Activated CD4-positive, alpha-beta memory T cell treated with anti-CD3 and anti-CD28 coated beads, Interleukin-2, amount 10 ng/mL, durations not matched to agents 7 days and 5 days (primary cell): ENCODE data around the gene ROBO2. TPM values are rescaled to one million over a fixed set of nuclear protein-coding genes. Genes with fewer than 3 reads are reported as not detected.

Experiments used
- CTCF ChIA-PET: fragments of 350-600 bp; sonication (Branson Sonifier 250); formaldehyde crosslinking; loops from one replicate; lab custom pipeline; 2021; ENCODE audit warnings: antibody characterized with exemption, inconsistent platforms; lab: Charles Lee
- POLR2A ChIA-PET: fragments of 350-600 bp; sonication (Branson Sonifier 250); formaldehyde crosslinking; loops from one replicate; lab custom pipeline; 2021; ENCODE audit warnings: antibody characterized with exemption; lab: Charles Lee
- DNase-seq: peaks from one replicate; pipeline ENCODE4 v3.0.0-alpha.2; 2020
- H3K27ac Mint-ChIP-seq: one replicate; pipeline ENCODE4 v1.8.0; 2021; ENCODE audit warnings: mild to moderate bottlenecking, mixed read lengths
- H3K27me3 Mint-ChIP-seq: one replicate; pipeline ENCODE4 v1.8.0; 2021; ENCODE audit warnings: mixed read lengths
- H3K36me3 Mint-ChIP-seq: one replicate; pipeline ENCODE4 v1.8.0; 2021; ENCODE audit warnings: low read depth, mixed read lengths
- H3K4me1 Mint-ChIP-seq: one replicate; pipeline ENCODE4 v1.8.0; 2021; ENCODE audit warnings: mixed read lengths
- H3K4me3 Mint-ChIP-seq: one replicate; pipeline ENCODE4 v1.8.0; 2021; ENCODE audit warnings: mild to moderate bottlenecking, mixed read lengths
- H3K9me3 Mint-ChIP-seq: one replicate; pipeline ENCODE4 v1.8.0; 2021; ENCODE audit warnings: mixed read lengths
- total RNA-seq, 2 experiments: library from RNA; stranded (reverse); gene quantifications; one replicate each; pipeline ENCODE4 v1.2.3, GENCODE V29; 2021

Gene ROBO2
- total RNA-seq, 2 experiments from 2014 or later, result not detected

DNA sequence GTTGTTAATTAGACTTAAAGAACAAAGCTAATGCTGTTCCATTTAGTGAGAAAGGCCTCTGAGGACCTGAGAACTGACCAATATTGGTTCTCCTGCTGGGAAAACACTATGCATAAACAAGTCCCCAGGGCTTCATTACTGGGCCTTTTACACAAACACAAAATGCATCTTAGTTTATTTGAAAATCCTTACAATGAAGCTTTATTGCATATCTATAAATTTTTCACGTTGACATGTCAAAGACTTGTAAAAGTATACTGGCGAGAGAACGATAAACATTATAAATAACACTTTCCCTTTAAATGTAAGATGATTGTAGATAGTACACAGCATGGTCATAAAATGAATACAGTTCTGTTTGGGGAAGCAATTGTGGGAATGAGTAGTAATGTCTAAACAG, 151.7 kb downstream of the ROBO2 start:
- Mint-ChIP-seq H3K4me3 (no peak overlapping the region), H3K4me1 (no peaks in the 10 kb centered on the region), H3K27me3 (no peaks in the 10 kb centered on the region), H3K27ac (no peak overlapping the region), H3K9me3 (peaks cover 2% of the 10 kb centered on the region), H3K36me3 (no peaks in the 10 kb centered on the region)
- DNase-seq, result no peak
- CTCF ChIA-PET, result no interaction called here
- POLR2A ChIA-PET, result no interaction called here

DNA sequence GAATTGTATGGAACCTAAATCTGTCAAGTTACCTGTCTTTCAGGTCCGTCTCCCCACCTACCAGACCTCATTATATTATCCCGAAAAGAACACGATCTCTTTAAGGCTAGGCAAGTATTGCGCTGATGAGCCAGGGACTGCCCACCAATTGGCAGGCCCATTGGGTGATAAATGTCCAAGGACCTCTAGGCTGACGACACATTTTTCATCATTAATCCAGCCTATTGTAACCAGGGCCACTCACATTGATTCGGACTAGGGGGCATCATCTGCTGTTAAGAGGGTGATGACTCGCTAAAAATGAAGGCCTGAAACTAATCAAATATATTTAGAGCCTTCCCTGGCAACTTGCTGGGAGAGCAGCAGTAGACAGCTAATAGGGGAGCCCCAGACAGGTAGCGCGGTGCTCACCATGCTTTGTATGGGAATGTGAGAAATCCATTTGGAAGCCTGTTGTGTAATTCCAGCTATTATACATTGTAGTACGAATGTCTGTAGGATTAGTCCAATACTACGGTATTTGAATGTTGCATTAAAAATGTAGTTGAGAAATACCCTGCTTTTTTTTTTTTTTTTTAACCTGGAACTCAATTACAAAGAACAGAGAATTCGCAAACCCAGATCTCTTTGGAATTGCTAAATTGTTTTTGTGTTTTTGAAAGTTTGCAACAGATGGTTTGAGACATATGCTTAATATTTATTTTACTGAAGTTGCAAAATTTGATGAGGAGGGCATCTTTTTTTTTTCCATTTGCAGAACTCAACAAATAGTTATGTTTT, 156.1 kb downstream of the ROBO2 start:
- POLR2A ChIA-PET, result no interaction called here
- H3K4me1 Mint-ChIP-seq, result no peaks in the 10 kb centered on the region
- H3K36me3 Mint-ChIP-seq, result no peaks in the 10 kb centered on the region
- no peak overlapping the region for H3K4me3 Mint-ChIP-seq
- CTCF ChIA-PET, result no interaction called here
- H3K27ac Mint-ChIP-seq, result no peak overlapping the region
- no peak for DNase-seq
- peaks cover 3% of the 10 kb centered on the region for H3K9me3 Mint-ChIP-seq
- no peaks in the 10 kb centered on the region for H3K27me3 Mint-ChIP-seq

GRCh38 chr3:77197408-77197807, 157.5 kb downstream of the ROBO2 start:
- POLR2A ChIA-PET, result no interaction called here
- no peak for DNase-seq
- H3K27ac Mint-ChIP-seq, result no peak overlapping the region
- CTCF ChIA-PET, result no interaction called here
- no peaks in the 10 kb centered on the region for H3K4me1 Mint-ChIP-seq
- no peaks in the 10 kb centered on the region for H3K36me3 Mint-ChIP-seq
- no peak overlapping the region for H3K4me3 Mint-ChIP-seq
- H3K27me3 Mint-ChIP-seq, result no peaks in the 10 kb centered on the region
- peaks cover 3% of the 10 kb centered on the region for H3K9me3 Mint-ChIP-seq

DNA sequence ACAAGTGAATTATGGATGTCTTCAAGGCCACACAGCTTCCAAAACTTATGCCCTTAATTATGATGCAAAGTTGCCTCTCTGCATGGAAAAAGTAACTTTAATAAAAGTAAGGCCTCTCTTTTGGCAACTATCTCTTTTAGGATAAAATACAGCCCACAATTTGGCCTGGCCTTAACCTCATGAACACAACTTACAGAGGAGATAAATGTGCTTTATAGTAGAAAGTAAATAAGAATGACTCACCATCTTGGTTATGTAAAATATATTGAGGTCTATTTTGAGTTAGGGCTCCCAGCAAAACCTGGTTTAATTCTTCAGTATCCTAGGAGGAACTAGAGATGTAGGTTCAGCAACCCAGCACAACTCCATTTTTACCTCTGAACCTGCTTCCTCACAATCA, 164.0 kb downstream of the ROBO2 start:
- Mint-ChIP-seq H3K4me3 (no peak overlapping the region), H3K9me3 (peaks cover 10% of the 10 kb centered on the region), H3K27me3 (no peaks in the 10 kb centered on the region), H3K36me3 (no peaks in the 10 kb centered on the region), H3K27ac (no peak overlapping the region), H3K4me1 (no peaks in the 10 kb centered on the region)
- POLR2A ChIA-PET, result no interaction called here
- DNase-seq, result no peak
- CTCF ChIA-PET, result no interaction called here

- no peak for DNase-seq
- H3K4me1 Mint-ChIP-seq, result no peaks in the 10 kb centered on the region
- H3K27ac Mint-ChIP-seq, result no peak overlapping the region
- ChIA-PET POLR2A (no interaction called here), CTCF (no interaction called here)
- peaks cover 10% of the 10 kb centered on the region for H3K9me3 Mint-ChIP-seq
- H3K27me3 Mint-ChIP-seq, result no peaks in the 10 kb centered on the region
- H3K4me3 Mint-ChIP-seq, result no peak overlapping the region
- H3K36me3 Mint-ChIP-seq, result no peaks in the 10 kb centered on the region
Measured at GRCh38 chr3:77204788-77205187, 164.9 kb downstream of the ROBO2 start.

DNA sequence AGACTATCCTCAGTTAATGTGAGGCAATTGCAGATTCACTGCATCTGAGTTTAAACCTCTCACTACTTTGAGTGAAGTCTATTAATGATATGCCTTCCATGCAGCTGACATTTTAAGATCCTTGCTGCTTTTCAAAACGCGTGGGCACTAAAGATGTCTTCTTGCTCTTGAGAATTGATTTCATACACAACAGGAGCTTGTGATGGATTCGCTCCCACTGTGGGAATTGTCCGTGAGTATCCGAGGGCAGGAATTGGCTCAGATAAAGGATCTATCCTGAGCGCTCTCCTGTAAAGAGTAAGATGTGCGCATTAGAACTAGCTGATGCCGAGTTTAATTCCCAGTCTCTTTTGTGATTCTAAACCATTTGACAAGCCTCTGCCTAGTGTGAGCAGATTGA, 167.9 kb downstream of the ROBO2 start:
- H3K4me3 Mint-ChIP-seq, result no peak overlapping the region
- ChIA-PET CTCF (no interaction called here), POLR2A (no interaction called here)
- no peaks in the 10 kb centered on the region for H3K27me3 Mint-ChIP-seq
- no peaks in the 10 kb centered on the region for H3K4me1 Mint-ChIP-seq
- DNase-seq, result no peak
- peaks cover 10% of the 10 kb centered on the region for H3K9me3 Mint-ChIP-seq
- H3K27ac Mint-ChIP-seq, result no peak overlapping the region
- H3K36me3 Mint-ChIP-seq, result no peaks in the 10 kb centered on the region

GRCh38 chr3:77222701-77223100, 182.8 kb downstream of the ROBO2 start:
- CTCF ChIA-PET, result no interaction called here
- H3K9me3 Mint-ChIP-seq, result peaks cover 4% of the 10 kb centered on the region
- no peaks in the 10 kb centered on the region for H3K4me1 Mint-ChIP-seq

GRCh38 chr3:77227567-77227966, 187.7 kb downstream of the ROBO2 start:
- no peak for DNase-seq
- H3K4me3 Mint-ChIP-seq, result no peak overlapping the region
- no peak overlapping the region for H3K27ac Mint-ChIP-seq
- no peaks in the 10 kb centered on the region for H3K36me3 Mint-ChIP-seq
- ChIA-PET CTCF (no interaction called here), POLR2A (no interaction called here)
- no peaks in the 10 kb centered on the region for H3K9me3 Mint-ChIP-seq
- no peaks in the 10 kb centered on the region for H3K27me3 Mint-ChIP-seq
- no peaks in the 10 kb centered on the region for H3K4me1 Mint-ChIP-seq

More at GRCh38 chr3:77222701-77223100, 182.8 kb downstream of the ROBO2 start:
- POLR2A ChIA-PET, result no interaction called here
- no peak overlapping the region for H3K4me3 Mint-ChIP-seq
- no peaks in the 10 kb centered on the region for H3K36me3 Mint-ChIP-seq
- H3K27ac Mint-ChIP-seq, result no peak overlapping the region
- H3K27me3 Mint-ChIP-seq, result no peaks in the 10 kb centered on the region
- no peak for DNase-seq

DNA sequence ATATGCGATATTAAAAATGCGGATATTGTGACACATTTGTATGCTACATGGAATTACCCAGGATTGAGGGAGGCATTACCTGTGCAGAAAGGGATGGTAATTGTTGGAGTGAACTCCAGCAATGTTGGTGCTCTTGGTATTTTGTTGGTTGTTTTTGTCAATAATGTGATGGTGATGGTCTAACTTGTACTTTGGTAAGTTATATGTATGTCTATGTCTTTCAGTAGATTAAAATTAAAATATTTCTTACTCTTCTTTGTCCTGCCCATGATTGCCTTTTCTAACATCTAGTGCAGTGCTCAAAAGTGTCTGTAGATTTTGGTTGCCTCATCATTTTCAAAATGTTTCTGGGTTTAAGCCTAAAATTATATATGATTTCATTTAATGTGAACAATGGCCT, 192.7 kb downstream of the ROBO2 start:
- Mint-ChIP-seq H3K4me3 (no peak overlapping the region), H3K9me3 (peaks cover 7% of the 10 kb centered on the region), H3K4me1 (no peaks in the 10 kb centered on the region), H3K27me3 (no peaks in the 10 kb centered on the region), H3K36me3 (no peaks in the 10 kb centered on the region), H3K27ac (no peak overlapping the region)
- no peak for DNase-seq
- POLR2A ChIA-PET, result no interaction called here
- CTCF ChIA-PET, result no interaction called here

- CTCF ChIA-PET, result no interaction called here
- no peak for DNase-seq
- Mint-ChIP-seq H3K9me3 (peaks cover 11% of the 10 kb centered on the region), H3K27ac (no peak overlapping the region), H3K36me3 (no peaks in the 10 kb centered on the region), H3K27me3 (no peaks in the 10 kb centered on the region), H3K4me1 (no peaks in the 10 kb centered on the region), H3K4me3 (no peak overlapping the region)
- POLR2A ChIA-PET, result no interaction called here
Measured at GRCh38 chr3:77234004-77234403, 194.1 kb downstream of the ROBO2 start.

- POLR2A ChIA-PET, result no interaction called here
- Mint-ChIP-seq H3K9me3 (peaks cover 14% of the 10 kb centered on the region), H3K27me3 (no peaks in the 10 kb centered on the region), H3K4me3 (no peak overlapping the region), H3K27ac (no peak overlapping the region), H3K36me3 (no peaks in the 10 kb centered on the region), H3K4me1 (no peaks in the 10 kb centered on the region)
- no peak for DNase-seq
- CTCF ChIA-PET, result no interaction called here
Measured at GRCh38 chr3:77236118-77236517, 196.2 kb downstream of the ROBO2 start.

- no peaks in the 10 kb centered on the region for H3K4me1 Mint-ChIP-seq
- ChIA-PET CTCF (no interaction called here), POLR2A (no interaction called here)
- H3K4me3 Mint-ChIP-seq, result no peak overlapping the region
- no peak for DNase-seq
- H3K27me3 Mint-ChIP-seq, result no peaks in the 10 kb centered on the region
- peaks cover 15% of the 10 kb centered on the region for H3K9me3 Mint-ChIP-seq
- H3K36me3 Mint-ChIP-seq, result no peaks in the 10 kb centered on the region
- no peak overlapping the region for H3K27ac Mint-ChIP-seq
Measured at GRCh38 chr3:77240072-77240650, 200.3 kb downstream of the ROBO2 start.

DNA sequence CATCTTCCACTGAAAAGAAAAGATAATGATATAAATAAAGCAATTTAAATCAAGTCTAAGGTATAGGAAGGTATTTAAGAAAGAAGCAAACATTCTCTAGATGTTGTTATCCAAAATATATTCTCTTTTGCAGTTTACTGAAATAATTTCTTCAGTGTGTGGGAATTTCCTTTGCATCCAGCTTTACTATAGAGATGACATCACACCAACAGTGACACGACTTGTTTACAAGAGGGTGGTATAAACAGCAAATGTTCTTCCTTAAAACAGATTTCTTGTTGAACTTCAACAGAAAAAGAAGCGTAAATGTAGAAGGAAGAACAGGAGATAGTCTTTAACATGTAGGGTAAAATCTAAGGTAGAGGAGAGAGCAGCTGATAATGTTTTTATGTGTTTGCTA, 202.5 kb downstream of the ROBO2 start:
- Mint-ChIP-seq H3K27ac (no peak overlapping the region), H3K4me1 (no peaks in the 10 kb centered on the region), H3K4me3 (no peak overlapping the region), H3K9me3 (peaks cover 9% of the 10 kb centered on the region), H3K27me3 (no peaks in the 10 kb centered on the region), H3K36me3 (no peaks in the 10 kb centered on the region)
- CTCF ChIA-PET, result no interaction called here
- DNase-seq, result no peak
- POLR2A ChIA-PET, result no interaction called here

- CTCF ChIA-PET, result no interaction called here
- Mint-ChIP-seq H3K4me3 (no peak overlapping the region), H3K36me3 (no peaks in the 10 kb centered on the region), H3K27me3 (no peaks in the 10 kb centered on the region), H3K27ac (no peak overlapping the region), H3K4me1 (no peaks in the 10 kb centered on the region), H3K9me3 (peaks cover 4% of the 10 kb centered on the region)
- no peak for DNase-seq
- POLR2A ChIA-PET, result no interaction called here
Measured at GRCh38 chr3:77244981-77245380, 205.1 kb downstream of the ROBO2 start.
